Stimulated activated CD4-positive, alpha-beta T cell treated with anti-CD3 and anti-CD28 coated beads, Interleukin-1b, Interleukin-23, amount 100 ng/mL, for 24 hours (primary cell): Measurements from ENCODE around the gene SPRR2B.
"Not testable (repeated sequence)": the region's sequence is repeated elsewhere in the genome, so short reads cannot be mapped to it uniquely, and the experiment has no call there.

Experiments
- DNase-seq, 4 experiments: peaks; one replicate each; pipeline ENCODE4 v3.0.0-alpha.2; 2020; ENCODE audit warnings: low read depth in 4 of 4, low spot score in 1 of 4

The SPRR2B gene

DNA sequence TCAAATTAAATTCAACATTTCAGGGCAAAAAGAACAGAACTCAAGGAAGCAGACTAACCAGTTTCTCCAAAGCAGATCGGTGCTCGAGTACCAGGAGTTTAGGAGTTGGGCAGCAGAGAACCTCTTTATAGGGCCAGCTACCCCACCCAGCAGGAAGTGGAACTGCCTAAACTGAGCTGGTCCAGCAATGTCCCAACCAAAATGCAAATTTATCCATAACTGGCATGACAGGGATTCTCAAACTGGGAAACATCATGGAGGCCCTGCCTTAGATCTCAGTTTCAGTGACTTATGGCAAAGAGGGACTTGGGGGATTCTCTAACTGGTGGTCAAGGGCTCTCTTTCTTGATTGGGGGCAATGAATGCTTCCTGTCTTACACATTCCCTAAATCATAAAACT lies at the start of gene SPRR2B:
Gene SPRR2B, minus strand, starts transcription at position 101 of the 400 bp plus-strand sequence. CDS start 772 bp downstream, outside the sequence.
- no peak for DNase-seq

DNA sequence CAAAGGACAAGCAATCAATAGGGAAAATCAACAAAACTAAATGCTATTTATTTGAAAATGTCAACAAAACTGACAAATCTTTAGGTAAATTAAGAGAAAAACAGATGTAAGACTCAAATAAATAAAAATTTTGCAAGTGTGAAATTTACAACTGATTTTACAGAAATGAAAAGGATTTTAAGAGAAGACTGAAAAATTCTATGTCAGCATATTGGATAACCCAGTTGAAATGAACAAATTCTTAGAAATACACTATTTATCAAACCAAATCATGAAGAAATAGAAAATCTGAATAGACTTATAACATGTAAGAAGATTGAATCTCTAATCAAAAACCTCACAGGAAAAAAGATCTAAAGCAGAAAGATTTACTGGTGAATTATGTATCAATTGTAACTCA lies 49.5 kb upstream of the SPRR2B start:
- no peak for DNase-seq

DNA sequence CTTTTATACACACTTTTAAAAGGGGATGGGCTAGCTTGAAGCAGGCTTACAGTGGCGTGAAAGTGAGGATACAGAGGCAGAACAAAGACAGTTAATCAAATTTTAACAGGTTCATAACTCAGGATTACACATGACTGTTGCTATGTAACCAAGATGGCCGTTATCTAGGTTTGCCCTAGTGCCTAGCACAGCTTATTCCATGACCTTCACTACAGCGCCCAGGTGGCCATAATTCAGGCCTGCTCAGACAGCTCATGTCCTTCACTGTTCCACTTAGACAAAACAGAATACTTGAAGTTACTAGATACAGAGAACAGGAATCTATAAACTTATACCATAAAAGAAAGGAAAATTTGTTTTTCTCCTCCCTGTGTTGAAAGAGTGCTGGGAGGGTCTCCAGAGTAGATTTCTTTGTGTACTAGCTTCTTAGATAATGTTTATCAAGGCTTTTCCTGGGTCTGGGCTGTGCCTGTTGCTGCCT lies 48.1 kb upstream of the SPRR2B start:
- no peak for DNase-seq

DNA sequence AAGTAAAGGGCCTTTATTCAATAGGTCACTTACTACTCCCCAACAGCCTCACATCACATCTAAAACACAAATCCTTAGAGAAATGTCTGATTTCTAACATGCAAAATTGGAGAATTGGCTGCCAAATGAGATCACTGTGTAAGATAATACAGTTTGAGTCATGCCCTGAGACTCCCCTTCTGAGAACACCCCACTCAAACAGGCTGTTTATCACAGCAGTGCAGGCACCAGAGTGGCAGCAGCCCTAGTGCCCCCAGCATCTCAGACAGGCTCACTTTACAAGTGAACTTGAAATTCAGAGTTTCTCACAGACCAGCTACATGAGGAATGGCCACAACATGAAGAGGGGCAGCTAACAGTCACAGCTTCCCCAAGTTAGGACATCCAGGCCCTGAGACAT lies 43.9 kb upstream of the SPRR2B start:
- DNase-seq = not testable (repeated sequence)

DNA sequence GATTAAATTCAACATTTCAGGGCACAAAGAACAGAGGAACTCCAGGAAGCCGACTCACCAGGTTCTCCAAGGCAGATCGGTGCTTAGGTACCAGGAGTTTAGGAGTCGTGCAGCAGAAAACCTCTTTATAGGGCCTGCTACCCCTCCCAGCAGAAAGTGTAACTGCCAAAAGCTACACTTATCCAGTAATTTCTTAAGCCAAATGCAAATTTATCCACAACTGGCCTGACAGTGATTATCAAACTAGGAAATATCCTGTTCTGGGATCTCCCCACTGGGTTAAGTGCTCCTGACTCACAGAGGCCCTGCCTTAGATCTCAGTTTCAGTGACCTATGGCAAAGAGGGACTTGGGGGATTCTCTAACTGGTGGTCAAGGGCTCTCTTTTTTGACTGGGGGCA lies 42.0 kb upstream of the SPRR2B start, which contains the start of gene SPRR2F:
Gene SPRR2F, minus strand, starts transcription at position 101 of the 400 bp plus-strand sequence. CDS start 783 bp downstream, outside the sequence.
- DNase-seq = no peak

DNA sequence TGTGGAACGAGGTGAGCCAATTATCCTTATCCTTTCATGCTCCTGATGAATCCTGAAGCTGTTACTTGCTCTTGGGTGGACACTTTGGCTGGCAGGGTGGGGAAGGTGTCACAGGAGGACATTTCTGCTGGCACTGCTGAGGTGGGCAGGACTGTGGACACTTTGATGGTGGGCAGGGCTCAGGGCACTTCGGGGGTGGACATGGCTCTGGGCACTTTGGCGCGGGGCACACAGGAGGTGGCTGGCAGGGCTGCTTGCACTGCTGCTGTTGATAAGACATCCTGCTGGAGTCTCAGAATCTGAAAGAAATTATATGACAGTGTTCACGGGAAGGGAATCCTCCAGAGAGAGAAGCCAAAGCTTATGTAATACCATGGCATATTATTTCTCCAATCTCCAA lies 41.0 kb upstream of the SPRR2B start:
- DNase-seq = not testable (repeated sequence)

DNA sequence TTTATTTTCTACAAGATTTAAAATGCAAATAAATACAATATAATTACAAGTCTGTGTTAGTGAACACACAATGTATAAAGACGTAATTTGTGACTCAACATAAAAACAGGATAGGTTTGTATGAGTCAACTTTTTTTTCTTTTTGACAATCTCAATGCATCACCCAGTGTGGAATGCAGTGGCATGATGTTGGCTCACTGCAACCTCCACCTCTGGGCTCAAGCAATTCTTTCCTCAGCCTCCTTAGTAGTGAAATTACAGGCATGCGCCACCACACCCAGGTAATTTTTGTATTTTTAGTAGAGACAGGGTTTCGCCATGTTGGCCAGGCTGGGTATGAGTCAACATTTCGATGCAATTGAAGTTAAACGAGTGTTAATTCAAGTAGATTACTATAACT lies 28.8 kb upstream of the SPRR2B start:
- no peak for DNase-seq

DNA sequence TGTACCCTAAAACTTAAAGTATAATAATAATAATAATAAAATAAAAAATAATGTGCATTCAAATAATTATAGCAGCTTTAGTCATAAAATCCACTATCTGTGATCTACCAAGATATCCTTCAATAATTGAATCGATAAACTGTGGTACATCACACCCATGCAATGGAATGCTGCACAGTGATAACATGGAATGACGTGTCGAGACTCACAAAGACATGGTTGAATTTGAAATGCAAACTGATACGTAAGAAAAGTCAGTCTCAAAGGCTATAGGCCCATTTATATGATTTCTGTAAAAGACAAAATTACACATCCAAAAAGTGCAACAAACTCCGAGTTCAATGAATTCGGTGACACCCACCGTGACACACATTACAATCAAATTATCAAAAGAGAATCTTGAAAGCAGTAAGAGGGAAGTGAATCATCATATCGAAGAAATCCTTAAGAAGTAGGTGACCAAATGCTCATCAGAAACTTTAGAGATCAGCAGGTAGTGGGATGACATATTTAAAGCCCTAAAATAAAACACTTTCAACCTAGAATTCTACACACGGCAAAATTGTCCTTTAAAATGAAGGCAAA lies 28.1 kb upstream of the SPRR2B start:
- no peak for DNase-seq

DNA sequence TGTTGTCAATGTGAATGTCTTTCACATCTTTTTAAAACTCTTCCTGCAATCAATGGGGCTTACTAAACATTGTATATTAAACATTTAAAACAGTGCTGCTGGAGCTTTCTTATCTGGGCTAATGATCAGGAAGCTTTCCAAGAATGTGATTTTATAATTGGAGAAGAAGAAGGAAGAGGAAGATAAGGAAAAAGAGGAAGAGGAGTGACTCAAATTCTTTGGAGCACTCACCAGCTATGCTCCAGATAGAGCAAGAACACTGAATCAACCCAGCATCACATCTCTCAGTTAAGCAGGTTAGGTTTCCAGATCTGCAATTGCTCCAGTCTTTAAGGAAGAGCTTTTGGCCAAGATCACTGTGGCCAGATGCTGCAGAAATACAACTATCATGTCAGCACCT lies 24.4 kb upstream of the SPRR2B start:
- no peak for DNase-seq

DNA sequence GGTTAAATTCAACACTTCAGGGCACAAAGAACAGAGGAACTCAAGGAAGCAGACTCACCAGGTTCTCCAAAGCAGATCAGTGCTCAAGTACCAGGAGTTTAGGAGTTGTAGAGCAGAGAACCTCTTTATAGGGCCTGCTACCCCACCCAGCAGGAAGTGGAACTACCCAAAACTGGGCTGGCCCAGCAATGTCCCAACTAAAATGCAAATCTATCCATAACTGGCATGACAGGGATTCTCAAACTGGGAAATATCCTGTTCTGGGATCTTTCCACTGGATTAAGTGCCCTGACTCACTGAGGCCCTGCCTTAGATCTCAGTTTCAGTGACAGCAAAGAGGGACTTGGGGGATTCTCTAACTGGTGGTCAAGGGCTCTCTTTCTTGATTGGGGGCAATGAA lies 23.0 kb upstream of the SPRR2B start, which contains the start of gene SPRR2E:
Gene SPRR2E, minus strand, starts transcription at position 101 of the 400 bp plus-strand sequence. CDS start 775 bp downstream, outside the sequence.
- DNase-seq = no peak

DNA sequence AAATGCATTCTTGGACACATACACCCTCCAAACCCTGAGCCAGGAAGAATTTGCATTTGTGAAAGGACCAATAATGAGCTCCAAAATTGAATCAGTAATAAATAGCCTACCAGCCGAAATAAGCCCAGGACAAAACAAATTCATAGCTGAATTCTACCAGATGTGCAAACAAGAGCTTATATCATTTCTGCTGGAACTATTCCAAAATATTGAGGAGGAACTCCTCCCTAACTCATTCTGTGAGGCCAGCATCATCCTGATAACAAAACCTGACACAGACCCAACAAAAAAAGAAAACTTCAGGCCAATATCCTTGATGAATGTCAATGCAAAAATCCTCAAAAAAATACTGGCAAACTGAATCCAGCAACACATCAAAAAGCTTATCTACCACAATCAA lies 16.2 kb upstream of the SPRR2B start:
- DNase-seq = no peak

DNA sequence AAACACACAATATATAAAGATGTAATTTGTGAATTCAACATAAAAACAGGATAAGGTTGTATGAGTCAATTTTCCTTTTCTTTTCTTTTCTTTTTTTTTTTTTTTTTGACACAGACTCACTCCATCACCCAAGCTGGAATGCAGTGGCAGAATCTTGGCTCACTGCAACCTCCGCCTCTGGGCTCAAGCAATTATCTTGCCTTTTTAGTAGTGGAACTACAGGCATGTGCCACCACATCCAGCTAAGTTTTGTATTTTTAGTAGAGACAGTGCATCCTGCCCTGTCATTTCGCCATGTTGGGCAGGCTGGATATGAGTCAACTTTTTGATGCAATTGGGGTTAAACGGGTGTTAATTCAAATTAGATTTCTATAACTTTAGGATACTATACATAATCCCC lies 10.3 kb upstream of the SPRR2B start:
- no peak for DNase-seq

DNA sequence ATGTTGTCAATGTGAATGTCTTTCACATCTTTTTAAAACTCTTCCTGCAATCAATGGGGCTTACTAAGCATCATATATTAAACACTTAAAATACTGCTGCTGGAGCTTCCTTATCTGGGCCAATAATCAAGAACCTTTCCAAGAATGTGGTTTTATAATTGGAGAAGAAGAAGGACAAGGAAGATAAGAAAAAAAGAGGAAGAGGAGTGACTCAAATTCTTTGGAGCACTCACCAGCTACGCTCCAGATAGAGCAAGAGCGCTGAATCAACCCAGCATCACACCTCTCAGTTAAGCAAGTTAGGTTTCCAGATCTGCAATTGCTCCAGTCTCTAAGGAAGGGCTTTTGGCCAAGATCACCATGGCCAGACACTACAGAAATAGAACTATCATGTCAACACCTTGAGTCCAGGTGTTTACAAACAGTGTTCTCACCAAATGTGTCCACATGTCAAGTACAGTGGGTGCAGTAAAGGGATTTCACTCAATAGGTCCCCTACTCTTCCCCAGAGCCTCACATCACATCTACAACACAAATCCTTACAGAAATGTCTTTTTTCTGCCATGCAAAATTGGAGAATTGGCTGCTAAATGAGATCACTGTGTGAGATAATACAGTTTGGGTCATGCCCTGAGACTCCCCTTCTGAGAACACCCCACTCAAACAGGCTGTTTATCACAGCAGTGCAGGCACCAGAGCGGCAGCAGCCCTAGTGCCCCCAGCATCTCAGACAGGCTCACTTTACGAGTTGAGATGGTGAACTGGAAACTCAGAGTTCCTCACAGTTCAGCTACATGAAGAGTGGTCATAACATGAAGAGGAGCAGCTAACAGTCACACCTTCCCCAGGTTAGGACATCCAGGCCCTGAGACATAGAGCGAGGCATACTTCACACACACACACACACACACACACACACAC lies 1.7 kb upstream of the SPRR2B start:
- no peak for DNase-seq

DNA sequence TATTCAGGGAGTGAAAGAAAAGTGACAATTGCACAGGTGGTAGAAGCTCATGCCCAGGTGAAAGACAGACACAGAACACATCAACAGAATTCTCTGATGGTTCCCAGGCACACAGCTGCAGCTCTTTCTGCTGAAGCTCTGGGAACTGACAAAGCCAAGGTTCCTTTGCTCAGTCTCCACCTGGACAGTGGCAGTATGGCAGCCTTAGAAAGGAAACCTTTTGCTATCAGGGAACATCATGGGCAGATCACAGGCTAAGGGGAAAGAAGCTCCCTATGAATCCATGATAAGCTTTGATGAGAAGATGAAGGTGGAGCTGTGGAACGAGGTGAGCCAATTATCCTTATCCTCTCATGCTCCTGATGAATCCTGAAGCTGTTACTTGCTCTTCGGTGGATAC lies 1.2 kb downstream of the SPRR2B start:
- no peak for DNase-seq

DNA sequence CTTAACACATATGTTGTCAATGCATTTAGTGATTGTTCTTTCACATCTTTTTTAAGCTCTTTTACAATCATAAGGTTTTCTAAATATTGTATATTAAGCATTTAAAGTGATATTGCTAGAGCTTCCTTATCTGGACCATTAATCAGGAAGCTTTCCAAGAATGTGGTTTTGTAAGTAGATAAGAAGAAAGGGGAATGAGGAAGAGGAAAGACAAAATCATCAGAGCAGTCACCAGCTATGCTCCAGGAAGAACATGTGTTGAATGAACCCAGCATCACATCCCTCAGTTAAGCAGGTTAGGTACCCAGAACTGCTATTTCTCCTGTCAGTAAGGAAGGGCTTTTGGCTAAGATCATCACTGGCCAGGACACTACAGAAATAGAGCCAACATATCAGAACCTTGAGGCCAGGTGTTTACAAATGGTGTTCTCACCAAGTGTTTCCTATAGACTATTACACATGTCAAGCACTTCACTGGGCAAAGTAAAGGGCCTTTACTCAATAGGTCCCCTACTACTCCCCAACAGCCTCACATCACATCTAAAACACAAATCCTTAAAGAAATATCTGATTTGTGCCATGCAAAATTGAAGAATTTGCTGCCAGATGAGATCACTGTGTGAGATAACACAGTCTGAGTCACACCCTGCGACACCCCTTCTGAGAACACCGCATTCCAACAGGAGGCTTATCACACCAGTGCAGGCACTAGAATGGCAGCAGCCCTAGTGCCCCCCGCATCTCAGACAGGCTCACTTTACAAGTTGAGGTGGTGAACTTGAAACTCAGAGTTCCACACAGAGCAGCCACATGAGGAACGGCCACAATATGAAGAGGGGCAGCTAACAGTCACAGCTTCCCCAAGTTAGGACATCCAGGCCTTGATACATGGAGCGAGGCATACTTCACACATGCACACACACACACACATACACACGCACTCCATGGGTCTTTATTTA lies 12.3 kb downstream of the SPRR2B start:
- no peak for DNase-seq

DNA sequence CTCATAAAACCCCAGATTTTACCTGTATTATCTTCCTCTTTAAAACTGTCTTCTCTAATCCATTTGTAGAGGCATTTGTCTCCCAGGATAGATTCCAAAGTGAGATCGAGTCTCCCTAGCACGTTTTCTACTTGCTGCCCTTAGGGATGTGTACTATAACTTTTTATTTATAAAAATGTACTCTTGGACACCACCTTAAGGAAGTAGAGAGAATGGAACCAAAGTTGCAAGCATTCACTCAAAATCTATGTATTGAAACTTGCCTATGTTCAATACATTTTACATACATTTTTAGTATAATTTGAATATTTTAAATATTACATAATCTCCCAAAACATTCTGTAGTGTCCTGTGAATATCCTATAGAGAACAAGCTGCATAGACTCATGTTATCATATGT lies 13.3 kb downstream of the SPRR2B start:
- DNase-seq = no peak

DNA sequence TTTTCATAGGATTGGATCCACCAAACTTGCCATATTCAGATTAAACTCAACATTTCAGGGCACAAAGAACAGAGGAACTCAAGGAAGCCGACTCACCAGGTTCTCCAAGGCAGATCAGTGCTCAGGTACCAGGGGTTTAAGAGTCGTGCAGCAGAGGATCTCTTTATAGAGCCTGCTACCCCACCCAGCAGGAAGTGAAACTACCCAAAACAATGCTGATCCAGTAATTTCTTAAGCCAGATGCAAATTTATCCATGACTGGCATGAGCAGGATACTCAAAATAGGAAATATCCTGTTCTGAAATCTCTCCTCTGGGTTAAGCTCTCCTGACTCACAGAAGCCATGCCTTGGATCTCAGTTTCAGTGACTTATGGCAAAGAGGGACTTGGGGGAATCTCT lies 14.0 kb downstream of the SPRR2B start, which contains the start of gene SPRR2A:
Gene SPRR2A, minus strand, starts transcription at position 138 of the 400 bp plus-strand sequence. CDS start 777 bp downstream, outside the sequence.
- DNase-seq = no peak

DNA sequence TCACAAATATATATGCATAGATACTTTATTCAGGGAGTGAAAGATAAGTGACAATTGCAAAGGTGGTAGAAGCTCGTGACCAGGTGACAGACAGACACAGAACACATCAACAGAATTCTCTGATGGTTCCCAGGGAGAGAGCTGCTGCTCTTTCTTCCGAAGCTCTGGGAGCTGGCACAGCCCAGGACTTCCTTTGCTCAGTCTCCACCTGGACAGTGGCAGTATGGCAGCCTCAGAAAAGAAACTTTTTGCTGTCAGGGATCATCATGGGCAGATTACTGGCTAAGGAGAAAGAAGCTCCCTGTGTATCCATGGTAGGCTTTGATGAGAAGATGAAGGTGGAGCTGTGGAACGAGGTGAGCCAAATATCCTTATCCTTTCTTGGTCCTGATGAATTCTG lies 15.3 kb downstream of the SPRR2B start:
- DNase-seq = not testable (repeated sequence)

DNA sequence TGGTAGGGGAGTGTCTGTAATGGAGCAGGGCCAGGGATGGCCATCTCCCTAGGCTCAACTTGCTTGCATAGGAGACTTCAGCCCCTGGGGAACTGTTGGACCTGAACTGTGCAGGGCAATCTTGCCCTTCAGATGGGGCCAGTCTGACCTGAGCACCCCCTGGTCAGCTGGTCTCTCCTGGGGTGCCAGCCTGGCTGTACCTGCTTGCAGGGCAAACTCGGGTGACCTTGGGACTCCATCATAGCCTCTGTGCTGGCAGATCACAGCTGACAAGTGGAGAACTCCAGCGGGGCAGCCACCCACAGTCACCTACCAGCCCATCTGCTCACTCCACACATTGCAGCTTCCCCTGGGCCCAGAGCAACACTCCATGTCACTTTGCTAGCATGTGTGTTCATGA lies 22.2 kb downstream of the SPRR2B start:
- DNase-seq = no peak

DNA sequence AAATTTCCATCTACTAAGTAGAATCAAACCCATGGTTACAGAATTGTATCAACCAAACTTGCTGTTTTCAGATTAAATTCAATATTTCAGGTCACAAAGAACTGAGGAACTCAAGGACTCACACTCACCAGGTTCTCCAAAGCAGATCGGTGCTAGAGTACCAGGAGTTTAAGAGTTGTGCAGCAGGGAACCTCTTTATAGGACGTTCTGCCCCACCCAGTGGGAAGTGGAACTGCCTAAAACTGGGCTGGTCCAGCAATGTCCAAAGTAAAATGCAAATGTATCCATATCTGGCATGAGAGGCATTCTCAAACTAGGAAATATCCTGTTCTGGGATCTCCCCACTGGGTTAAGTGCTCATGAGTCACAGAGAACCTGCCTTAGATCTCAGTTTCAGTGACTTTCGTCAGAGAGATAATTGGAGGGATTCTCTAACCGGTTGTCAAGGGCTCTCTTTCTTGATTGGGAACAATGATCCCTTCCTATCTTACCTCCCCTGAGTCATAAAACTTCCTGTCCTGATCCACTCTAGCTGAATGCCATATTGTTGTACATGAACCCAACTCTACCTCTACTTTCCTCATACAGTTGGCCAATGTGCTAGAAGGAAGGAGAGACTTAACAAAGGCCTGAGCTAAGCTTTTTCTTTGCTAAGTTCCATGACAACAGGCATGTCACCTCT lies 30.3 kb downstream of the SPRR2B start, which contains the start of gene SPRR2D:
Gene SPRR2D, minus strand, starts transcription at position 171 of the 682 bp plus-strand sequence. CDS start 774 bp downstream, outside the sequence.
- DNase-seq = no peak
